NCI-H128 (cell line): Measurements from ENCODE around the gene CYP3A7.
"Not testable (repeated sequence)": the region's sequence is repeated elsewhere in the genome, so short reads cannot be mapped to it uniquely, and the experiment has no call there.

Source experiments
- DNase-seq: peaks from one replicate; lab custom pipeline; 2025; ENCODE audit not compliant: unreplicated experiment; lab: John Stamatoyannopoulos, UW

The CYP3A7 gene

GRCh38 chr7:99709838-99710578 is 25.0 kb downstream of the CYP3A7 start:
- no peak for DNase-seq

GRCh38 chr7:99709260-99709659 is 25.7 kb downstream of the CYP3A7 start:
- DNase-seq, result no peak

- no peak for DNase-seq
These were observed 27.9 kb downstream of the CYP3A7 start for GRCh38 chr7:99707096-99707495.

GRCh38 chr7:99699946-99700345 is 35.0 kb downstream of the CYP3A7 start:
- DNase-seq, result no peak

- DNase-seq, result not testable (repeated sequence)
These were observed 35.9 kb downstream of the CYP3A7 start for GRCh38 chr7:99698867-99699730.

- no peak for DNase-seq
These were observed 40.1 kb downstream of the CYP3A7 start for GRCh38 chr7:99694912-99695304.

- no peak for DNase-seq
These were observed 40.6 kb downstream of the CYP3A7 start for GRCh38 chr7:99694201-99694911.

- peak; percentile 2 for DNase-seq
These were observed 41.4 kb downstream of the CYP3A7 start for GRCh38 chr7:99693427-99694200.

GRCh38 chr7:99693100-99693426 is 41.9 kb downstream of the CYP3A7 start:
- no peak for DNase-seq

GRCh38 chr7:99692563-99692962 is 42.4 kb downstream of the CYP3A7 start:
- not testable (repeated sequence) for DNase-seq

GRCh38 chr7:99691658-99692057 is 43.3 kb downstream of the CYP3A7 start:
- not testable (repeated sequence) for DNase-seq

- DNase-seq, result not testable (repeated sequence)
These were observed 44.1 kb downstream of the CYP3A7 start for GRCh38 chr7:99690918-99691317.

- not testable (repeated sequence) for DNase-seq
These were observed 49.0 kb downstream of the CYP3A7 start for GRCh38 chr7:99685871-99686608.

- DNase-seq, result no peak
These were observed 49.8 kb downstream of the CYP3A7 start for GRCh38 chr7:99685129-99685758.

- no peak for DNase-seq
These were observed 55.4 kb downstream of the CYP3A7 start, which contains the start of gene CYP3A5 for GRCh38 chr7:99679400-99680191. Gene CYP3A5 (minus strand): TSS chr7:99679996. CDS start chr7:99679896, 100 bp downstream.

GRCh38 chr7:99679032-99679399 is 56.0 kb downstream of the CYP3A7 start:
- DNase-seq, result no peak

GRCh38 chr7:99677648-99678045 is 57.3 kb downstream of the CYP3A7 start:
- DNase-seq, result no peak

- DNase-seq, result no peak
These were observed 57.9 kb downstream of the CYP3A7 start for GRCh38 chr7:99677013-99677647.
